Measurements from ENCODE around the gene PLPP1.

- TF ChIP-seq CTCF (IDR thresholded peaks at IDR 0.05) (no peak), MAX (IDR thresholded peaks at IDR 0.05) (no peak), JUN (IDR thresholded peaks at IDR 0.05) (no peak), RNF2 (IDR thresholded peaks at IDR 0.05; ENCODE audit: borderline replicate concordance, low read depth) (no peak), POLR2AphosphoS2 (conservative IDR thresholded peaks at IDR 0.05; ENCODE audit: low read length) (no peak)
- TF ChIP-seq, protein P1, sequence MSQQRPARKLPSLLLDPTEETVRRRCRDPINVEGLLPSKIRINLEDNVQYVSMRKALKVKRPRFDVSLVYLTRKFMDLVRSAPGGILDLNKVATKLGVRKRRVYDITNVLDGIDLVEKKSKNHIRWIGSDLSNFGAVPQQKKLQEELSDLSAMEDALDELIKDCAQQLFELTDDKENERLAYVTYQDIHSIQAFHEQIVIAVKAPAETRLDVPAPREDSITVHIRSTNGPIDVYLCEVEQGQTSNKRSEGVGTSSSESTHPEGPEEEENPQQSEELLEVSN (IDR thresholded peaks at IDR 0.05; ENCODE audit: borderline replicate concordance, low read depth) = no peak
- TF ChIP-seq, protein P2, sequence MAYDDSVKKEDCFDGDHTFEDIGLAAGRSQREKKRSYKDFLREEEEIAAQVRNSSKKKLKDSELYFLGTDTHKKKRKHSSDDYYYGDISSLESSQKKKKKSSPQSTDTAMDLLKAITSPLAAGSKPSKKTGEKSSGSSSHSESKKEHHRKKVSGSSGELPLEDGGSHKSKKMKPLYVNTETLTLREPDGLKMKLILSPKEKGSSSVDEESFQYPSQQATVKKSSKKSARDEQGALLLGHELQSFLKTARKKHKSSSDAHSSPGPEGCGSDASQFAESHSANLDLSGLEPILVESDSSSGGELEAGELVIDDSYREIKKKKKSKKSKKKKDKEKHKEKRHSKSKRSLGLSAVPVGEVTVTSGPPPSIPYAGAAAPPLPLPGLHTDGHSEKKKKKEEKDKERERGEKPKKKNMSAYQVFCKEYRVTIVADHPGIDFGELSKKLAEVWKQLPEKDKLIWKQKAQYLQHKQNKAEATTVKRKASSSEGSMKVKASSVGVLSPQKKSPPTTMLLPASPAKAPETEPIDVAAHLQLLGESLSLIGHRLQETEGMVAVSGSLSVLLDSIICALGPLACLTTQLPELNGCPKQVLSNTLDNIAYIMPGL (CRISPR knock-in tag; IDR thresholded peaks at IDR 0.05; ENCODE audit: borderline replicate concordance) = no peak
- TF ChIP-seq, protein P3, sequence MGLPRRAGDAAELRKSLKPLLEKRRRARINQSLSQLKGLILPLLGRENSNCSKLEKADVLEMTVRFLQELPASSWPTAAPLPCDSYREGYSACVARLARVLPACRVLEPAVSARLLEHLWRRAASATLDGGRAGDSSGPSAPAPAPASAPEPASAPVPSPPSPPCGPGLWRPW (IDR thresholded peaks at IDR 0.05) = no peak
Measured at GRCh38 chr5:55387865-55388264, 146.9 kb downstream of the PLPP1 start.

Measured in A549 (cell line).